COLO829 (cell line): Measurements from ENCODE around the gene CEP104.

Experiments used
- DNase-seq: peaks from one replicate; pipeline ENCODE4 v3.0.0; 2012; ENCODE audit warnings: low spot score

Gene CEP104

DNA sequence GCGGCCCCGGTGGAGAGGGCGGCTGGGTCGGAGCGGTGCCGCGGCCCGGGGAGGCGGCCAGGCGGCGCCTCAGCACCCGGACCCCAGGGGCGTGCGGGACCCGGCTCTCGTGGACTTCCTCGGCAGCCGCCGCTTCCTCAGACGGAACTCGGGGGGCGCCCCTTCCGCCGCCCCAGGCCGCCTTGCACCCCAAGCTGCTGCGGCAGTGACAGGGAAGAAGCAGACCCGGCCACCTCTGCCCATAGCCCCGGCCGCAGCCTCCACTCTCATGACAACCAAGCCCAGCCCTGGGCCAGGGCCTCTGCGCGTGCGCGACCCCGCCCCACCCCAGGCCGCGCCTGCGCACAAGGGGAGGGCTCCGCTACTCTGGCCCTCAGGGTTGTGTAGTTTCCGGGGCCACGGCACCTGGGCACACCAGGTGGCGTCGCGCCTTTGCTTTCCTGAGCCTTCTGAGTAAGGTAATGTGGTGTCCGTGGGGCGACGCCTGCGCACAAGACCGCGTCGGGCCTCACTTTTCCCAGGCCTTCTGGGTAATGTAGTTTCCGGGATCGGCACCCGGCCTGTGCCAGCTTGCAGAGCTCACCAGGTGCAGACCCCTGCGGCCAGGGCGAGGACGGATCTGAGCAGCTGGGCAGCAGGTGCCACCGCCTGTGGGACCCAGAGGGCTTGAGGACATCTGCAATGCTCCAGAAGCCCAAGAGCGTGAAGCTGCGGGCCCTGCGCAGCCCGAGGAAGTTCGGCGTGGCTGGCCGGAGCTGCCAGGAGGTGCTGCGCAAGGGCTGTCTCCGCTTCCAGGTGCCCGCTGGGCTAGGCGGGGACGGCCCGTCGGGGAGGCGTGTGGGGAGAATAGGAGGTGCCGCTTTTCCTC, at the start of gene CEP104, which contains the start of gene DFFB:
Gene CEP104, minus strand, starts transcription at position 289 of the 868 bp plus-strand sequence. CDS start 4,804 bp downstream, outside the sequence.
Gene DFFB, plus strand, starts transcription at position 554 of the 868 bp plus-strand sequence. Its CDS starts 128 bp downstream, at position 682.
- DNase-seq = peak; percentile 92

DNA sequence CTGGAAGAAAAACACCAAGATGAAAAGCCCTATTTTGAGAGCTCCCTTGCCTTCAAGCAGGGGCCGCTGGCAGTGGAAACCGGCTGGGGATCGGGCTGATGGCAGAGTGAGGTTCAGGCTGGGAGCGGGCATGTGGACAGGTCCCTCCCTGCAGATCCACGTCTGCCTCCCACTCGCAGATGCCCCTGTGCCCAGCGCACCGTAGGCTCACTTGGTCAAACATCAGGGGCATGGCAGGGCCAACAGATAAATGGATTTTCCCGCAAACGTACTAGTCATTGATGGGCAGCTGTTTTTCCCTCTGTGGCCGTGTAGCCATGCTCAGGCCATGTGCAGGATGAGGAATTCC, 49.6 kb upstream of the CEP104 start:
- no peak for DNase-seq

DNA sequence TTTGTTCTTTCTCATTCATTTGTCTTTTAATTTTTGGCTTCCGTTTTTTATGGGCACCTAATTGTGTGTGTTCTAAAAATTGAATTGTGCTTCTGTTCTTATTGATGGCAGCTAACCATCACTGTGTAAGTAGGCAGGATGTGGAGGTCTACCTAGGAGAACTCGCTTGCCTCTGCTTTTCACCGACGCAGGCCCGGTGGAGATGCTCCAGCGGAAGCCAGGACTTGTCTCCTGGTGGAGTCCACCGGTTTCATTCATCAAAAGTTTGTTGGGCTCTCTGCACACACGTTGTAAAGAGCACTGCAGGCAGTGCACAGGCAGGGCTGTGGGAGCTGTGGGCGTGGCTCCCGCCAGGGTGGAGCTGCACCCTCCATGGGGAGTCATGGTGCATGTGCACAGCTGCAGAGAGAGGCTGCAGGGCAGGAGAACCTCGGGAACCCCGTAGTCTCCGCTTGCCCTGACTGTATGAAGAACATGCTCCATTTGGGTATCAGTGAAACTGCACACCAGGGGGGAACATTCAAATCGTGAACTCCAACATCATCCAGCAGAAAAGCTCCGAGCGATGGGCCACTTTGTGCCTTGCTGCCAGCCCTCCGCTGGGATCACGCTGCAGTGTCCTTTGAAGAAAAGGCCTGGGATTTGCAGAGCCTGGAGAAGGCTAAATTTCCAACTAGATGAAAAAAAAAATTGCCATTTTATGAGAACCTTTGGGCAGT, 49.1 kb upstream of the CEP104 start:
- DNase-seq = no peak

DNA sequence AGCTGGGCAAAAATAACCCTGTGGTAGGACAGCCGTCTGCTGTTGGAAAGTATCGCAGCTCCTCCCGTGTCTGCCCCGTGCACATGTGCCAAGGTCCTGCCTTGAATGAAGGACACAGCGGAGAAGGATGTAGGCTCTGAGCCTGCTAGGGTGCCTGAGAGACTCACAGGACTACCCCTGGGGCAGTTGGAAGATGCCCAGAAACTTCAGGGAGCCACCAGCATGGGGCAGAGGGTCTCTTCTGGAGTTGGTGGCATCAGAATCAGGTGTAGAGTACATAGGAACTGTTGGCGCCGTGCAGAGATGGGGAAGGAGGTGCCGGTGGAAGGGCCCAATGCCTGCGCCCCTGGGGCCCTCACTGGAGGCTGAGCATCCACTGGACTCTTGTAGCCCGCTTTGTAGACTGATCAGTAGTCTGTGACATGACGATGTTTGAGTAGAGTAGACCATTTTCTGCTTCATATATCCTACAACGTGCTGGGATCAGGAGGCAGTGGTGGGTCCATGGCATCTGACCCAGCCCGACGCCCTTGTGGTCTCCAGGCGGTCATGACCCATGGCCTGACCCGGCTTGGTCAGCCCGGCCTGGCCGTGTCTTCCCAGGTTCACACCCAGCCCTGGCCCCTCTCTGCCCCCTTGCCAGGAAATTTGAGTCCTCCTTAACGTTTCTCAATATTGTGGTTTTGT, 48.4 kb upstream of the CEP104 start:
- no peak for DNase-seq

DNA sequence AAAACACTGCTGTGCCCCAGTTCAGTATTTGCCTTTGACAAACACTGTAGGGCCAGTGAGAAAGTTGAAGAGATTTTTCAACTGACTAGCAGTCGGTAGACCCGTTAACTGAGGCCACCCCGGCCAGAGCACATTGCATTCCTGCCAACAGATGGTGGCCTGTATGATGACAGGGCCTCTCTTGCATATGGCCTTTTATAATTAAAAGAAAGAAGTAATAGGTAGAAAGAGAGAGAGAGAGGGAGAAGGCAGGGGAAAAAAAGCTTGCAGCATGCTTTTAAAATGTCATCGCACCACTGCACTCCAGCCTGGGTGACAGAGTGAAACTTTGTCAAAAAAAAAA, 47.8 kb upstream of the CEP104 start:
- no peak for DNase-seq

DNA sequence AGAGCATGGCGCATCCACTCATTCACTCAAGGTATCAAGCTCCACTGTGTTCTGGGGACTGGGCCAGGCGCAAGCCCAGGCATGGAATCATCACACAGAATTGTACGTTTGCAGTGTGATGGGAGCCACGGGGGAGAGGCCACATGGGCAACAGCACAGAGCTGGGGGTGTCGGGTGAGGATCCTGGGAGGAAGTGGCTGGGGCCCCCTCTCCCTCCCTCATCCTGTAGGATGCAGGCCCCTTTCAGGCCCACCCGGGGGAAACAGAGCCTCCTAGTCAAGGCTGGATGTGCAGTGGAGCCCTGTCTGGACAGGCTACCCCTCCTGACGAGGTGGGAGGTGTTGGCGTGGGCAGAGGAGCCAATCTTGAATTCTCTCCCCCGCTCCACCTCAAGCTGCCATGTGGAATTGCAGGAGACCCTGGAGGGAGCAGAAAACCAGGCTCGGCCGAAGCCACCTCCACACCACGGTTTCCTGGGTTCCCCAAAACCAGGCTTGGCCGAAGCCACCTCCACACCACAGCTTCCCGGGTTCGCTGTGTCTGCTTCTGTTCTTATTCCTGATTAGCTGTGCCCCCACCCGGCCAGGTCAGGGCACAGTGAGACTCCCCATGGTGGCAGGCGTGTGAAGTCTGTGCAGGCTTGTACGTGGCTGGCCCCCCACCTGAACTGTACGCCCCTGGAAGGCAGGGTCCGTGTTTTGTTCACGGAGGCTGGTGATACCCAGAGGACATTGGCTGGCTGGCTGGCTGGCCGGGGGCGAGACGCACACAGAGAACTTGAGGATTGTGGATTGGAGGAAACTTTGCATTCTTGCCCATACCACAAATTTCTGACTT, 47.2 kb upstream of the CEP104 start:
- no peak for DNase-seq

DNA sequence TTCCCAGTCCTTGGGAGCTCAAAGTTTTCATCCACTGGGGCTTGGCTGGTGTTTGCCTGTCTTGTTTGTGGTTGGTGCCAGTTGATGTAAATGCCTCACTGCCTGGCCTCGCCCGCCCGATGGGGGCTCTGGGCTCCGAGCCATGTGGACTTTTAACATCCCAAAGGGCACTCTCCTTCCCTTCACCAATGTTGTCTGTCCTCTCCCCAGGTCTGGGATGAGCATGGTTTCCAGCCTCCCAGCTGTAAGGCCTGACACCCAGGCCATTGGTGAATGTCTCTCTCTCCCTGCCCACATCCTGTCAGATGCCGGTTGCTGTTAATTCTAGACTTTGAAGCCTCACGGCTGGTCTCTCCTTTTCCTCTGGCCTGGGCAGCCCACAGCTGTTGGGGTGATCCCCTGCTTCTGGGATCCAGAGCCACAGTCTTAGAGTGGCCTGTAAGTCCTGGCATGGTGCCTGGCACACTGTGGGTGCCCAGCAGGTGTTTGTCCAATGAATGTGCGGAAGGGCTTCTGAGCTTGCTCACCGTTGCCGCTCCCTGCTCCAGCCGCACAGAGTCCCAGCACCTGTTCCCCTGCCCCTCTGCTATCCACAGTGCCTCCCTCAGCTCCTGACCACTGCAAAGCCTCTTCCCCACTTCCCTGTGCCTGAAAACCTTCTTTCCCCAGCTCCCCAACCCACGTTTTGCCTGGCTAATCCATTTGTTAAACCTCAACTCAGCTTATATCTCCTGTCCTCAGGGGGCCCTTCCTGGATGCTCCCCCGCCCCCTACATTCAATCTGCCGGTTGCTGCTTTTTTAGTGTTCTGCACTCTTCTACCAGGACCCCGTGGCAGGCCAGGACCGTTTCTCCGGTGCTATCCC, 46.4 kb upstream of the CEP104 start:
- no peak for DNase-seq

DNA sequence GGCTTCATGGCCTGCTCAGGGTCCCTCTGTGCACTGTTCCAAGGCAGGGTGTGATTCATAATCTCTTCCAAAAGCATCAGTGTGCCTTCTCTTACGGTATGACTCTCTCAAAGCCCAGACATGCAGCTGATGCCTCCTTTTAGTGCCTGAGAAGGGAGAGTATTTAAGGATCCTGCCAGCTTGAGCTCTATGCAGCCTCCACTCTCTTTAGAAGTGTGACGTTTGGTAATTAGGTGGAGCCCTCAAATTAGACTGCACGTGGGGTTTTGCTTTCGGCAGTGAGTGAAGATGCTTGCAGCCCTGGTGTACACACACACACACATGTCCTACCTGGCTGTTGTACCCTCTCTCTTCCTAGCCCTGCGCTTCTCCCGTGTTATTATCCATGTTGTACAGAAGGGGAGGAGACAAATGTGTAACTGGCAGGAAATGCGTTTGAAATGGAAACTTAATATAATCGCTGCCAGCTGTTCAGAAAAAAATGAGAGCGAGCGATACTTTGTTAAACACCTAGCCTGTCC, 45.6 kb upstream of the CEP104 start:
- DNase-seq = no peak

DNA sequence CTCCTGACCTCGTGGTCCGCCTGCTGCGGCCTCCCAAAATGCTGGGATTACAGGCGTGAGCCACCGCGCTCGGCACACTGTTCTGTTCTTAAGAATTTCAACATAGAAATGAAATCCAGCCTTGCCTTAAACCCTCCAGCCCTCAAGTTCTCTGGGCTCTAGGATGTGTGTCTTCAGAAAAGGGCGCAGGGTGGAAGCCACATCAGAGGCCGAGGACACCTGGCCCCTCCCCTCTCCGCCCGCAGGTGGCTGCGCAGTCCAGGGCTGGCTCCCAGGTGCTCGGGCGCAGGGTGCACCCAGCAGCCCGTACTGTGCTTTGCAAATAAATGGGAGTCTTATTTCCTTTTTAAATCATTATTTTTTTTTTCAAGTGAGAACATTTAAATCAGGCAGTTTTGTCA, 45.1 kb upstream of the CEP104 start:
- DNase-seq = no peak

DNA sequence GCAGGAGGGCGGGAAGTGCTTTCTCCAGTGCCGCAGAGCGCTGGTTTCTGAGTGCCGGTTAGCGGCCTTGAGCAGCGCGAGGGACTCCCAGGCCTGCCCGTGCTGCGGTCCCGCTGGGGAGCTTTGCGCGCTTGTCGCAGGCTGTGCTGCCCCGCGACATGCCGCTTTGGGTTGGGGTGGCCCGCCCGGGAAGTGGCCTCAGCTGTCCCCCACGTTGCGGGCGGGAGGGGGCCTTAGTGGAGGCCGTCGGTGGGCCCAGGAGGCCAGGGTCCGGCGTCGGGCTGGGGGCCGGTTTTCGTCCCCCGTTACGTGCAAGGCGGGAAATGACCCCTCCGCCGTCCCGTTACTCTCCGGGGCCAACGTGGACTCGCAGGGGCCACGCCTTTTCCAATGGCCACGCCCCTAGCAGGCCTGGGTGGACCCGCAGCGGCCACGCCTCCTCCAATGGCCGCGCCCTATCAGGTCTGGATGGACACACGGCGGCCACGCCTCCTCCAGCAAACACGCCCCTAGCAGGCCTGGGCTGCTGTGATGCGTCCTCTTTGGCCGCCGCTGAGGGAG, 44.0 kb upstream of the CEP104 start:
- peak; percentile 94 for DNase-seq

DNA sequence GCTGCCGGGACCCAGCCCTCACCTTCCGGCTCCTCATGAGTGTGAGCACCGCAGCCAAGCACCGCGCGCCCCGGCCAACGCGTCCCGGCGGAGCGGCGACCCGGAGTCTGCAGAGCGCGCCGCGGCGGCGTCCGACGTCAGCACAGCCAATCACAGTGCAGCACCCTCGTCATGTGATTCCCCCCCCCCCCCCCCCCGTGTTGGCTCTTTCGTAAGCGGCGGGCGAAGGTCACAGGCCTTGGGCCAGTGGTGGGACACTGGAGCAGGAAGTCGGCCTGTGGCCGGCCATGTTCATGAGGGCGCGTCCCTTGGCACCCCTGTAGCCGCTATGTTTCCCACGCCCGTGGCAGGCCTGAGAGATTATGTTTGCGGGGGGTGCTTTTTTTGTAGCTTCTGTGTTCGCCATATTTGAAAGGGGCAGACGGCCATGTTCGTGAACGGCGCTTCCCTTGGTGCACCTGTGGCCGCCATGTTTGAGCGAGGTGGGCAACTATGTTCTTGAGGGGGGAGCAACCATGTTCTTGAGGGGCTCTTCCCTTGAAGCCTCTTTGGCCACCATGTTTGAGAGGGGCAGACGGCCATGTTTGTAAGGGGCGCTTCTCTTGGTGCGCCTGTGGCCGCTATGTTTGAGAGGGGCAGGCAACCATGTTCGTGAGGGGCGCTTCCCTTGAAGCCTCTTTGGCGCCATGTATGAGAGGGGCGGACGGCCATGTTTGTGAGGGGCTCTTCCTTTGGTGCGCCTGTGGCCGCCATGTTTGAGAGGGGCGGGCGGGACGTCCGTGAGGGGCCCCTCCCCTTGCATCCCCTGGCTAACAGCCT, 43.3 kb upstream of the CEP104 start, which contains the start of gene C1orf174:
Gene C1orf174, minus strand, starts transcription at position 123 of the 819 bp plus-strand sequence. Its CDS starts 86 bp downstream, at position 37.
- peak; percentile 87 for DNase-seq

DNA sequence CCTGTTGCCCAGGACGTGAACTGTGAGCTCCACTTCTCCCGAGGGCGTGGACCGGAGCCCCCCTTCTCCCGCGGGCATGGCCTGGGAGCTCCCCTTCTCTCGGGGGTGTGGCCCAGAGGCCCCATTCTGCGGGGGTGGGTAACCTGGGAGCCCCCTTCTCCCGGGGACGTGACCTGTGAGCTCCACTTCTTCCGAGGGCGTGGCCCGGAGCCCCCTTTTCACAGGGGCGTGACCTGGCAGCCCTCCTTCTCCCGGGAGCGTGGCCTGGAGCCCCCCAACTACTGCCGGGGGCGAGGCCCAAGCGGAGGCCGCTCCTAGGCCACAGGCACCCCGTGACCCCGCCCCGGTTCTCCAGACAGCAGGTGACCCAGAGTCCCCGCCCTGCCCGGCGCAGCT, 42.7 kb upstream of the CEP104 start:
- no peak for DNase-seq

DNA sequence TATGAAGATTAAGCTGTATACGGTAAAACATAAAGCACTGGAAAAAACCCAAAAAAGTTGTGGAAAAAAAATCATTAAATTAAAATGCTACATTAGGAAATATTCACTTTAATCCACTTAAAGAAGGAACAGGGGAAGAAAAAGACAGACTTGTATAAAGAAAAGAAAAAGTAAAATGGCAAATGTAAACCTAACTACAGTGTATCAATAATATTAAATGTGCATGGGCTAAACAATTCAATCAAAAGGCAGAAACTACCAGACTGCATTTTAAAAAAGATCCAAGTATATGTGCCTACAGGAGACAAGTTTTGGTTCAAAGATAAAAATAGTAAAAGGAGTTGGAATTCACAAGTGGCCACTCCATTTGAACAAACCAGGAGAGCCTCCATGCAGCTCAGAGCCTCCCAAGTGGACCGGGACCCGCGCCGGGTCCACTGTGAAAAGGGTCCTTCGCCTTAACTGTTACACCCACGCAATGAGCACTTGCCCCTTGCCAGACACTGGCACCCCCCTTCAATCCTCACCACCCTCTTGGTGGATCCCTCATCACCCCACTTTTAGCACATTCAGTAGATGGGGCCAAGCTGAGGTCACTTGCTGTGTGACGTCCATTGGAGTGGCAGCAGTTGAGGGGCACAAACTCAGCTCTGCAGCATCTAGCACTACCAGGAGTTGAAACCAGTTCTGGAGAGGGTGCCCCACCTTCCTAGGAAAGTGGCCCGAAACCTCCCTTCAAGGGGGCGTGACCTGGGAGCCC, 42.2 kb upstream of the CEP104 start:
- no peak for DNase-seq

DNA sequence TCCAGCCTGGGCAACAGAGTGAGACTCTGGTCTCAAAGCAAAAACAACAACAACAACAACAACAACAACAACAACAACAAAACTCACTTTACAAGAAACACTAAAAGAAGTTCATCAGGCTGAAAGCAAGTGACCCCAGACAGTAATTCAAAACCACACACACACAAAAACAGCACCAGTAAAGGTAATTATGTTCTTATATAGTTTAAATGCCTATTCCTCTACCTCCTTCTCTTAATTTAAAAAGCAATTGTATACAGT, 41.4 kb upstream of the CEP104 start:
- no peak for DNase-seq

DNA sequence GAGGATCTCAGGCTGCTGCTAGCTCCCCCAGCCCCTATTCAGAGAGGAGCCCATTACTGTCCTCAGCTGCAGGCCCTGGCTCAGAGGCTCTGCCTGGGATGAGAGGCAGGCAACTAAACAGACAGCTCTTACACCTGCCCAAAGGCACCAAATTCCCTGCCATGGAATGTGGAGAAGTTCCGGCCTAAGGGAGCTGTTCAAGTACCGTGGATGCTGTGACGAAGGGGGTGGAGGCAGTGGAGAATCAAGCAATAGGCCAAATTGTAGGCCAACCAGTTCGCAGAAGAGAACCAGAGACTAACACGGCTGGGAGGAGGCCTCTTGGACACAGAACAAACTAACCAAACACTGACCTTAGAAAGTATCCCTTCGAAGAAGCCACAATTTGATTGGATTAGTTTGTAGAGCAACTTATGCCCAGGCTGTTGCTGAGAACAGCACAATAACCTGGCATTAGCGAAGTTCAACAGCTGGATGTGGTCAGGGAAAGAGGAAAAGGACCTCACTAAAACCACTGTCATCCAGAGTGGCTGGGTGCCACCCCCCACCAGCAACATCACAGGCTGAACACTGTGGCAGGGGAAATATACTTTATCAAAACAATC, 39.5 kb upstream of the CEP104 start:
- DNase-seq = no peak

DNA sequence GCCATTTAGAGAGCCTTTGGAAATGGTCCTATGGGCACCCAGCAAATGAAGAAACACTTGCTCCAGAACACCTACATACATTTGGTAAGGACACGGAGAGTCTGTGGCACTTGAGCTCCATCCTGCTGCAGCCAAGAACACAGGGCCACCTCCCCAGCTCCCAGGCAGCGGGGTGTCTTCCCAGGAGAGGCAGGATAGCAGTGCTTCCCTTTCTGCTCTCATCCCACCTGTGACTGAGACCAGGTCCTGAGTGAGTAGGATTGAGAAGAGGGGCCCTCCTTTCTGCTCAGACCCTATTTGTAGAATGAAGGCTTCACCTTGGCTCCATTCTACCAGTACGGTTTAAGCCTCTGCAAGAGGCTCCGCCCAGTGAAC, 38.9 kb upstream of the CEP104 start:
- DNase-seq = no peak

DNA sequence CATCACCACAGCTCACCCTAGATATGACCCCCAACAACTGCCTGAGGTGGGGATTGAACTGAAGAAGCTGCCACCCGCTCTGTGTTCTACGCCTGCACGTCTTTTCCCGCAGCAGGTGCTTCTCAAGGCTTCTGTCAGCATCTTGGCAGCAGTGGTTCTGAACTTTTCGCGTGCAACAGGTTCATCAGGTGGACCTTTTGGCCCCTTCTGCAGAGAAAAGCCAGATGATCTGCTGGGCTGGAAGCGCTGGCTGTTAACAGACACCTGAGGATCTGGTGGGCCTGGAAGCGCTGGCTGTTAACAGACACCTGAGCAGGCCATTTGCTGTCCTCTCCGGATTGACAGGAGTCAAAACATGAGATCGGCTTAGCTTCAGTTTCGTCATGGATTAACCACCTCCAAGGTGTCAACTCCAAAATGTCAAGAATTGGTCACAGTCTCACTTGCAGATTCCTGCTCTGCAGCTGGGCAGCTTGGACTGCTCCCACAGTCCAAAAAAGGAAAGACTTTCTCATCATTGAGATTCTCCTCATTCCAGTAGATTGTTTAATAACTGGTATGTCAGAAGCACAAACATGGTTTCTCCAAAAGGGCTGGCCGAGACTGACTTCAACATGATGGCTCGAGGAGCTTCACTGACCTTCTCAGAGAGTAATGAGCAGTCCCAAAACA, 38.4 kb upstream of the CEP104 start:
- DNase-seq = no peak
